MM.1S (cell line): ENCODE data around the gene SH3RF3.
"Not testable (repeated sequence)": the region's sequence is repeated elsewhere in the genome, so short reads cannot be mapped to it uniquely, and the experiment has no call there.

Experiments used
- DNase-seq: peaks from one replicate; pipeline ENCODE4 v3.0.0-alpha.2; 2015
- H2AFZ ChIP-seq: fragments of 300-600 bp; sonication (generic); 2 replicates; pipeline ENCODE4 v1.6.0; 2016; ENCODE audit warnings: antibody characterized with exemption, low read length
- H3F3A ChIP-seq: fragments of 300-600 bp; sonication (generic); 2 replicates; pipeline ENCODE4 v1.6.1; 2016; ENCODE audit warnings: mild to moderate bottlenecking, antibody characterized with exemption, low read length, moderate library complexity, mixed read lengths; ENCODE audit not compliant: insufficient read depth
- H3K27ac ChIP-seq: fragments of 300-600 bp; sonication (generic); 2 replicates; pipeline ENCODE4 v1.5.1; 2016; ENCODE audit warnings: mild to moderate bottlenecking, low read length
- H3K27me3 ChIP-seq: fragments of 300-600 bp; sonication (generic); replicated peaks from 2 replicates; pipeline ENCODE4 v1.6.0; 2016; ENCODE audit warnings: low read length; ENCODE audit not compliant: insufficient read depth
- H3K36me3 ChIP-seq: fragments of 300-600 bp; sonication (generic); replicated peaks from 2 replicates; pipeline ENCODE4 v1.6.1; 2016; ENCODE audit warnings: mild to moderate bottlenecking, low read length, mixed read lengths; ENCODE audit not compliant: insufficient read depth
- H3K4me1 ChIP-seq: fragments of 300-600 bp; sonication (generic); 2 replicates; pipeline ENCODE4 v1.6.1; 2016; ENCODE audit warnings: low read length, mixed read lengths
- H3K4me2 ChIP-seq: fragments of 300-600 bp; sonication (generic); 2 replicates; pipeline ENCODE4 v1.6.0; 2016; ENCODE audit warnings: low read depth, low read length
- H3K4me3 ChIP-seq: fragments of 300-600 bp; sonication (generic); 2 replicates; pipeline ENCODE4 v1.5.1; 2016; ENCODE audit warnings: low read length, mixed read lengths
- H3K79me2 ChIP-seq: fragments of 300-600 bp; sonication (generic); 2 replicates; pipeline ENCODE4 v1.6.1; 2016; ENCODE audit warnings: mixed run types, low read length, mixed read lengths
- H3K9ac ChIP-seq: fragments of 300-600 bp; sonication (generic); 2 replicates; pipeline ENCODE4 v1.6.1; 2016; ENCODE audit warnings: low read length, mixed read lengths
- H3K9me2 ChIP-seq: fragments of 300-600 bp; sonication (generic); replicated peaks from 2 replicates; pipeline ENCODE4 v1.6.1; 2016; ENCODE audit warnings: mild to moderate bottlenecking, low read length, mixed read lengths; ENCODE audit not compliant: insufficient read depth
- H3K9me3 ChIP-seq: fragments of 300-600 bp; sonication (generic); replicated peaks from 2 replicates; pipeline ENCODE4 v1.6.1; 2016; ENCODE audit warnings: mild to moderate bottlenecking, low read length, mixed read lengths; ENCODE audit not compliant: insufficient read depth
- H4K20me1 ChIP-seq: fragments of 300-600 bp; sonication (generic); 2 replicates; pipeline ENCODE4 v1.6.1; 2016; ENCODE audit warnings: mild to moderate bottlenecking, low read length, moderate library complexity, mixed read lengths; ENCODE audit not compliant: insufficient read depth
- EZH2 ChIP-seq: fragments of 300-600 bp; sonication (generic); optimal IDR thresholded peaks from 2 replicates; pipeline ENCODE3; 2017; ENCODE audit warnings: low read depth, mild to moderate bottlenecking, antibody characterized with exemption, low read length, mixed read lengths
- EZH2phosphoT487 ChIP-seq: fragments of 300-600 bp; sonication (generic); IDR thresholded peaks from 2 replicates; pipeline ENCODE4 v1.6.1; 2018; ENCODE audit warnings: antibody characterized with exemption, low read length
- TF ChIP-seq, protein P1 (sequence below): fragments of 300-600 bp; sonication (generic); IDR thresholded peaks from 2 replicates; pipeline ENCODE4 v1.5.1; 2016; ENCODE audit warnings: antibody characterized with exemption, low read length, mixed read lengths

The SH3RF3 gene

DNA sequence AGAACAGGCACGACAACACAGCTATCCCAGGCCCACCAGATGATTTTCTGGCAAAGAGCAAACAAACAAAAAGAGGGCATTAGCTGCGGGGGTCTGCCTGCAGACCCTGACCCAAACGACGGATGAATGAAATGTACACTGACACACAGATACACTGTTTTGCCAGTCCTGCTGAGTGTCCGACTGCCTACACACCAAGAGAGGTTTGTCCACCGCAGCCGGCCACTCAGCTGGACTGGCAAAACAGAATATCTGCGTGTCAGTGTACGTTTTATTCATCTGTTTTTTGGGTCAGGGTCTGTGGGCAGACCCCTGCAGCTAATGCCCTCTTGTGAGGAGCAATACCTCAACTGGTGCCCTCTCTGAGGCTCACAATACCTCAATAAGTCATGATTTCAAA, 10.7 kb upstream of the SH3RF3 start:
- Histone ChIP-seq H3K27ac (no peak overlapping the region), H3F3A (no peaks in the 10 kb centered on the region), H3K36me3 (no peaks in the 10 kb centered on the region), H3K9ac (no peak overlapping the region), H3K4me1 (no peaks in the 10 kb centered on the region), H3K4me3 (no peak overlapping the region), H3K4me2 (no peak overlapping the region), H3K9me2 (no peaks in the 10 kb centered on the region), H4K20me1 (no peaks in the 10 kb centered on the region), H2AFZ (no peak overlapping the region), H3K27me3 (no peaks in the 10 kb centered on the region), H3K79me2 (no peaks in the 10 kb centered on the region), H3K9me3 (no peaks in the 10 kb centered on the region)
- no peak for TF ChIP-seq EZH2phosphoT487
- no peak for TF ChIP-seq EZH2
- TF ChIP-seq, protein P1, sequence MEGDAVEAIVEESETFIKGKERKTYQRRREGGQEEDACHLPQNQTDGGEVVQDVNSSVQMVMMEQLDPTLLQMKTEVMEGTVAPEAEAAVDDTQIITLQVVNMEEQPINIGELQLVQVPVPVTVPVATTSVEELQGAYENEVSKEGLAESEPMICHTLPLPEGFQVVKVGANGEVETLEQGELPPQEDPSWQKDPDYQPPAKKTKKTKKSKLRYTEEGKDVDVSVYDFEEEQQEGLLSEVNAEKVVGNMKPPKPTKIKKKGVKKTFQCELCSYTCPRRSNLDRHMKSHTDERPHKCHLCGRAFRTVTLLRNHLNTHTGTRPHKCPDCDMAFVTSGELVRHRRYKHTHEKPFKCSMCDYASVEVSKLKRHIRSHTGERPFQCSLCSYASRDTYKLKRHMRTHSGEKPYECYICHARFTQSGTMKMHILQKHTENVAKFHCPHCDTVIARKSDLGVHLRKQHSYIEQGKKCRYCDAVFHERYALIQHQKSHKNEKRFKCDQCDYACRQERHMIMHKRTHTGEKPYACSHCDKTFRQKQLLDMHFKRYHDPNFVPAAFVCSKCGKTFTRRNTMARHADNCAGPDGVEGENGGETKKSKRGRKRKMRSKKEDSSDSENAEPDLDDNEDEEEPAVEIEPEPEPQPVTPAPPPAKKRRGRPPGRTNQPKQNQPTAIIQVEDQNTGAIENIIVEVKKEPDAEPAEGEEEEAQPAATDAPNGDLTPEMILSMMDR, result no peak
- DNase-seq, result no peak

GRCh38 chr2:109120166-109120565, 8.8 kb upstream of the SH3RF3 start:
- Histone ChIP-seq H3K4me3 (no peak overlapping the region), H3K9me2 (no peaks in the 10 kb centered on the region), H2AFZ (no peak overlapping the region), H3F3A (no peaks in the 10 kb centered on the region), H3K36me3 (no peaks in the 10 kb centered on the region), H3K9ac (no peak overlapping the region), H3K4me1 (no peaks in the 10 kb centered on the region), H3K27me3 (no peaks in the 10 kb centered on the region), H4K20me1 (no peaks in the 10 kb centered on the region), H3K9me3 (no peaks in the 10 kb centered on the region), H3K79me2 (no peaks in the 10 kb centered on the region), H3K27ac (no peak overlapping the region), H3K4me2 (no peak overlapping the region)
- no peak for DNase-seq
- TF ChIP-seq, protein P1, result no peak
- TF ChIP-seq EZH2phosphoT487 (no peak), EZH2 (no peak)

- not testable (repeated sequence) for H3K9me2 ChIP-seq, H3K79me2 ChIP-seq, DNase-seq, H3K27me3 ChIP-seq, H4K20me1 ChIP-seq, H3F3A ChIP-seq, H3K4me3 ChIP-seq, H3K4me1 ChIP-seq, H3K9me3 ChIP-seq, H3K27ac ChIP-seq, H3K36me3 ChIP-seq, H2AFZ ChIP-seq, H3K9ac ChIP-seq, H3K4me2 ChIP-seq
Observed at GRCh38 chr2:109120686-109121085, 8.3 kb upstream of the SH3RF3 start.

DNA sequence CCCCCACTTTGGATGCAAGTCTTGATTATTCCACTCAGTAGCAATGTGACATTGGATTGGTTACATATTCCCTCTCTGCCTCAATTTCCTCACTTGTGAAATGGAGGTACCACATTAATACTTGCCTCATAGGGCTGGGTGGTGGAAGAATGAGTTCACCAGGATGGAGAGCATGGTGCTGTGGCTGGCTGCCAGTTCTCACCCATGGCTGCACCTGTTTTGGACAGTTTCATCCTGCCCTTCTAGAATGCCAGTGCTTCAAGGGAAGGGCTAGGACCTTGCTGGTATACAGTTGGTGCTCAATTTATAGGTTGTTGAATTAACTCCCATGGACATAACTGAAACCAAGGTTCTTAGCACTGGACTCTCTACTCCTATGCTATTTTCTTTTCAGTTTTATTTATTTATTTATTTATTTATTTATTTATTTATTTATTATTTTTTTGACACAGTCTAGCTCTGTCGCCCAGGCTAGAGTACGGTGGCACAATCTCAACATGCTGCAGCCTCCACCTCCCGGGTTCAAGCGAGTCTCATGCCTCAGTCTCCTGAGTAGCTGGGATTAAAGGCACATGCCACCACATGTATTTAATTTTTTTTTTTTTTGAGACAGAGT, 5.3 kb upstream of the SH3RF3 start:
- H3K27me3 ChIP-seq, result no peaks in the 10 kb centered on the region
- H2AFZ ChIP-seq, result no peak overlapping the region
- H3K4me3 ChIP-seq, result no peak overlapping the region
- no peak overlapping the region for H3K27ac ChIP-seq
- H3F3A ChIP-seq, result no peaks in the 10 kb centered on the region
- no peak overlapping the region for H3K4me2 ChIP-seq
- no peaks in the 10 kb centered on the region for H3K9me2 ChIP-seq
- DNase-seq, result no peak
- TF ChIP-seq EZH2phosphoT487 (no peak), EZH2 (no peak)
- TF ChIP-seq, protein P1, result no peak
- no peak overlapping the region for H3K9ac ChIP-seq
- peaks cover 4% of the 10 kb centered on the region for H3K79me2 ChIP-seq
- no peaks in the 10 kb centered on the region for H3K4me1 ChIP-seq
- H4K20me1 ChIP-seq, result no peaks in the 10 kb centered on the region
- no peaks in the 10 kb centered on the region for H3K36me3 ChIP-seq
- H3K9me3 ChIP-seq, result no peaks in the 10 kb centered on the region
